Upper lobe of left lung (tissue), 6 donors: ENCODE results near the gene HSPA4L. TPM values are rescaled to one million over a fixed set of nuclear protein-coding genes. Genes with fewer than 3 reads are reported as not detected.
A peak's percentile ranks its signal among the peaks of the same experiment; 100 is the strongest.

Experiments used
- ATAC-seq, 2 donors: fragments of 200-7000 bp; cut with Tn5 transposase; one replicate each; pipeline ENCODE4 v1.9.1; 2022; ENCODE audit warnings: mild to moderate bottlenecking in 2 of 2, moderate library complexity in 2 of 2; ENCODE audit not compliant: low FRiP score in 2 of 2
- DNase-seq, 2 donors: peaks; one replicate each; pipeline ENCODE4 v3.0.0-alpha.2; 2019 to 2020
- H3K27ac ChIP-seq, 4 donors: fragments of 200-600 bp; sonication (generic); one replicate each; pipeline ENCODE4 v1.5.1; 2016 to 2019
- H3K27me3 ChIP-seq, 4 donors: fragments of 200-600 bp; sonication (generic); one replicate each; pipeline ENCODE4 v1.5.1; 2017 to 2019
- H3K36me3 ChIP-seq, 4 donors: fragments of 200-600 bp; sonication (generic); one replicate each; pipeline ENCODE4 v1.5.1; 2016 to 2019
- H3K4me1 ChIP-seq, 4 donors: fragments of 200-600 bp; sonication (generic); one replicate each; pipeline ENCODE4 v1.5.1; 2018 to 2019
- H3K4me3 ChIP-seq, 4 donors: fragments of 200-600 bp; sonication (generic); one replicate each; pipeline ENCODE4 v1.5.1; 2017 to 2019; ENCODE audit warnings: mild to moderate bottlenecking in 2 of 4, moderate library complexity in 1 of 4
- H3K9me3 ChIP-seq, 4 donors: fragments of 200-600 bp; sonication (generic); one replicate each; pipeline ENCODE4 v1.5.1; 2018 to 2019
- CTCF ChIP-seq, 6 experiments: fragments of 450-650 bp in 4 of 6; fragments of 200-600 bp in 2 of 6; sonication (generic) in 2 of 6; IDR thresholded peaks; one replicate each; pipeline ENCODE4 v1.5.1; 2016 to 2019; ENCODE audit warnings: antibody characterized with exemption in 6 of 6
- EP300 ChIP-seq, 4 donors: sonication (generic); formaldehyde crosslinking; IDR thresholded peaks; one replicate each; pipeline ENCODE4 v1.5.1; 2017; ENCODE audit warnings: antibody characterized with exemption in 4 of 4, control low read depth in 2 of 4
- POLR2A ChIP-seq, 4 donors: fragments of 450-650 bp; IDR thresholded peaks; one replicate each; pipeline ENCODE4 v1.5.1; 2016 to 2017; ENCODE audit warnings: antibody characterized with exemption in 4 of 4, mild to moderate bottlenecking in 2 of 4
- POLR2AphosphoS5 ChIP-seq, 2 donors: sonication (generic); formaldehyde crosslinking; IDR thresholded peaks; one replicate each; pipeline ENCODE4 v1.5.1; 2017; ENCODE audit warnings: antibody characterized with exemption in 2 of 2
- WGBS, 2 donors: methylation state at CpG; one replicate each; pipeline ENCODE4 v1.1.5; 2017 to 2018; 5-methylcytosine and 5-hydroxymethylcytosine counted together
- total RNA-seq, 6 donors: library from RNA; depleted of rRNA in 4 of 6; stranded (reverse); fragments of >200 nt in 4 of 6; gene quantifications; one replicate each; pipeline versions ENCODE4 v1.1.0 to v1.2.1, GENCODE V29; 2016 to 2021
- donor health status: DM: no; HTN: no; CAD: no; lungs with moderate emphysema.
- donor health status: DM: no; HTN: yes; CAD: no; lungs with severe emphysema.

The HSPA4L gene
- total RNA-seq, result 1 to 10 TPM; 1.3 to 7.7 (median 2.5) TPM

GRCh38 chr4:127782275-127783025 lies at the start of gene HSPA4L:
Gene HSPA4L, plus strand, starts transcription at chr4:127782322. Its CDS starts 229 bp downstream, at chr4:127782551.
- DNase-seq (peak; percentile 47 to 70), ATAC-seq (peak; percentile 61 to 97)
- H3K4me1 ChIP-seq, result peaks cover 0 to 21% (median 11%) of the 10 kb centered on the region in 4 donors
- TF ChIP-seq CTCF (IDR thresholded peaks at IDR 0.05), result peak in 5 of 6 experiments; percentile 25 to 64 (median 47)
- peak in 1 of 2 donors; percentile 67 for TF ChIP-seq POLR2AphosphoS5 (IDR thresholded peaks at IDR 0.05)
- TF ChIP-seq EP300 (IDR thresholded peaks at IDR 0.05), result no peak
- TF ChIP-seq POLR2A (IDR thresholded peaks at IDR 0.05), result peak in 3 of 4 donors; percentile 40 to 59 (median 46)
- peak within 1 kb of the TSS; percentile 60 to 77 (median 70) for H3K4me3 ChIP-seq
- peak within 1 kb of the TSS; percentile 21 to 78 (median 65) for H3K27ac ChIP-seq
- H3K36me3 ChIP-seq, result no peaks in the 10 kb centered on the region
- WGBS, 2 donors, result 0 to 1% methylated on average over 17 to 44 of the region's 63 CpGs
- H3K27me3 ChIP-seq, result no peaks in the 10 kb centered on the region
- no peaks in the 10 kb centered on the region for H3K9me3 ChIP-seq

GRCh38 chr4:127732623-127733328 lies 49.3 kb upstream of the HSPA4L start:
- Histone ChIP-seq H3K27me3 (no peaks in the 10 kb centered on the region), H3K4me3 (no peak overlapping the region), H3K4me1 (no peaks in the 10 kb centered on the region), H3K9me3 (no peaks in the 10 kb centered on the region), H3K27ac (no peak overlapping the region), H3K36me3 (no peaks in the 10 kb centered on the region)
- DNase-seq, result no peak
- peak in 1 of 2 donors; percentile 57 for ATAC-seq
- TF ChIP-seq EP300 (IDR thresholded peaks at IDR 0.05) (no peak), CTCF (IDR thresholded peaks at IDR 0.05) (peak; percentile 8 to 46 (median 35)), POLR2A (IDR thresholded peaks at IDR 0.05) (no peak), POLR2AphosphoS5 (IDR thresholded peaks at IDR 0.05) (no peak)
- 24 to 28% methylated on average over 8 of the region's 8 CpGs for whole genome bisulfite sequencing, 2 donors

GRCh38 chr4:127734976-127735375 lies 47.1 kb upstream of the HSPA4L start:
- ATAC-seq, result no peak
- Histone ChIP-seq H3K36me3 (no peaks in the 10 kb centered on the region), H3K4me1 (no peaks in the 10 kb centered on the region), H3K9me3 (no peaks in the 10 kb centered on the region), H3K27me3 (no peaks in the 10 kb centered on the region), H3K4me3 (no peak overlapping the region), H3K27ac (no peak overlapping the region)
- DNase-seq, result no peak
- TF ChIP-seq POLR2AphosphoS5 (IDR thresholded peaks at IDR 0.05) (no peak), POLR2A (IDR thresholded peaks at IDR 0.05) (no peak), EP300 (IDR thresholded peaks at IDR 0.05) (no peak), CTCF (IDR thresholded peaks at IDR 0.05) (no peak)
- WGBS, 2 donors, result 82 to 96% methylated on average over 2 of the region's 2 CpGs

- no peak for TF ChIP-seq POLR2A (IDR thresholded peaks at IDR 0.05)
- no peak for TF ChIP-seq CTCF (IDR thresholded peaks at IDR 0.05)
- no peak for TF ChIP-seq POLR2AphosphoS5 (IDR thresholded peaks at IDR 0.05)
- TF ChIP-seq EP300 (IDR thresholded peaks at IDR 0.05), result no peak
- DNase-seq, result no peak
These were observed 44.8 kb upstream of the HSPA4L start for GRCh38 chr4:127737295-127737694.

More at GRCh38 chr4:127737295-127737694, 44.8 kb upstream of the HSPA4L start:
- no peaks in the 10 kb centered on the region for H3K9me3 ChIP-seq
- no peak for ATAC-seq
- H3K4me3 ChIP-seq, result no peak overlapping the region
- 52 to 59% methylated on average over 4 of the region's 4 CpGs for whole genome bisulfite sequencing, 2 donors
- H3K4me1 ChIP-seq, result no peaks in the 10 kb centered on the region
- H3K27ac ChIP-seq, result no peak overlapping the region
- no peaks in the 10 kb centered on the region for H3K36me3 ChIP-seq
- no peaks in the 10 kb centered on the region for H3K27me3 ChIP-seq
